ENCODE data around the gene MEF2D.

- TF ChIP-seq POLR2A (IDR thresholded peaks at IDR 0.05), result no peak
- TF ChIP-seq, protein P1, sequence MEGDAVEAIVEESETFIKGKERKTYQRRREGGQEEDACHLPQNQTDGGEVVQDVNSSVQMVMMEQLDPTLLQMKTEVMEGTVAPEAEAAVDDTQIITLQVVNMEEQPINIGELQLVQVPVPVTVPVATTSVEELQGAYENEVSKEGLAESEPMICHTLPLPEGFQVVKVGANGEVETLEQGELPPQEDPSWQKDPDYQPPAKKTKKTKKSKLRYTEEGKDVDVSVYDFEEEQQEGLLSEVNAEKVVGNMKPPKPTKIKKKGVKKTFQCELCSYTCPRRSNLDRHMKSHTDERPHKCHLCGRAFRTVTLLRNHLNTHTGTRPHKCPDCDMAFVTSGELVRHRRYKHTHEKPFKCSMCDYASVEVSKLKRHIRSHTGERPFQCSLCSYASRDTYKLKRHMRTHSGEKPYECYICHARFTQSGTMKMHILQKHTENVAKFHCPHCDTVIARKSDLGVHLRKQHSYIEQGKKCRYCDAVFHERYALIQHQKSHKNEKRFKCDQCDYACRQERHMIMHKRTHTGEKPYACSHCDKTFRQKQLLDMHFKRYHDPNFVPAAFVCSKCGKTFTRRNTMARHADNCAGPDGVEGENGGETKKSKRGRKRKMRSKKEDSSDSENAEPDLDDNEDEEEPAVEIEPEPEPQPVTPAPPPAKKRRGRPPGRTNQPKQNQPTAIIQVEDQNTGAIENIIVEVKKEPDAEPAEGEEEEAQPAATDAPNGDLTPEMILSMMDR (IDR thresholded peaks at IDR 0.05), result no peak
- no peak for TF ChIP-seq EP300 (IDR thresholded peaks at IDR 0.05)
- no peak for TF ChIP-seq POLR2AphosphoS5 (IDR thresholded peaks at IDR 0.05)
Observed at GRCh38 chr1:156464335-156464734, 36.2 kb downstream of the MEF2D start.

Measured in suprapubic skin (tissue), 4 donors.